Activated T-helper 1 cell treated with anti-CD3 and anti-CD28 coated beads, Interleukin-2, amount 50 U/mL, for 16 hours (primary cell): ENCODE results near the gene DHCR24.
"Not testable (repeated sequence)": the region's sequence is repeated elsewhere in the genome, so short reads cannot be mapped to it uniquely, and the experiment has no call there.

Experiments
- DNase-seq, 2 donors: peaks; one replicate each; pipeline ENCODE4 v3.0.0-alpha.2; 2020; ENCODE audit warnings: low read depth in 1 of 2, low spot score in 1 of 2

Gene DHCR24

GRCh38 chr1:54888080-54888733 lies 1.2 kb upstream of the DHCR24 start:
- DNase-seq, result no peak

DNA sequence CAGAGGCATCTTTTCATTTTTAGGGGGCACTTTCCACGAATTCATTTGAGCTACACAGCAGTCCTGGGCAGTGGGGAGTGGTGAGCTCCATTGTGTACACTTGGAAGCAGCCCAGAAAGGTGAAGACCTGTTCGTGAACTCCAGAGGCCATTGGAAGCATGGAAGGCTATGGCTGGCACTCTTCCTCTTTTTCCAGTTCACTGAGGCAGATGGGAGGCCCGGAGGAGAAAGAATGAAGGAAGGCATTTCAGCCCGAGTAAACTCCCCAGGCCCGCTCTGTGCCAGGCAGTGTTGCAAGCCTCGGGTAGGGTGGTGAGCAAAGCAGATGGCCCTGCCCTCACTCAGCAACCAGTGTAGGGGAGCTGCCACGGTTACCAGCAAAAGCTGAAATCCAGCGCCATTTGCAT lies 673 bp upstream of the DHCR24 start:
- no peak for DNase-seq

DNA sequence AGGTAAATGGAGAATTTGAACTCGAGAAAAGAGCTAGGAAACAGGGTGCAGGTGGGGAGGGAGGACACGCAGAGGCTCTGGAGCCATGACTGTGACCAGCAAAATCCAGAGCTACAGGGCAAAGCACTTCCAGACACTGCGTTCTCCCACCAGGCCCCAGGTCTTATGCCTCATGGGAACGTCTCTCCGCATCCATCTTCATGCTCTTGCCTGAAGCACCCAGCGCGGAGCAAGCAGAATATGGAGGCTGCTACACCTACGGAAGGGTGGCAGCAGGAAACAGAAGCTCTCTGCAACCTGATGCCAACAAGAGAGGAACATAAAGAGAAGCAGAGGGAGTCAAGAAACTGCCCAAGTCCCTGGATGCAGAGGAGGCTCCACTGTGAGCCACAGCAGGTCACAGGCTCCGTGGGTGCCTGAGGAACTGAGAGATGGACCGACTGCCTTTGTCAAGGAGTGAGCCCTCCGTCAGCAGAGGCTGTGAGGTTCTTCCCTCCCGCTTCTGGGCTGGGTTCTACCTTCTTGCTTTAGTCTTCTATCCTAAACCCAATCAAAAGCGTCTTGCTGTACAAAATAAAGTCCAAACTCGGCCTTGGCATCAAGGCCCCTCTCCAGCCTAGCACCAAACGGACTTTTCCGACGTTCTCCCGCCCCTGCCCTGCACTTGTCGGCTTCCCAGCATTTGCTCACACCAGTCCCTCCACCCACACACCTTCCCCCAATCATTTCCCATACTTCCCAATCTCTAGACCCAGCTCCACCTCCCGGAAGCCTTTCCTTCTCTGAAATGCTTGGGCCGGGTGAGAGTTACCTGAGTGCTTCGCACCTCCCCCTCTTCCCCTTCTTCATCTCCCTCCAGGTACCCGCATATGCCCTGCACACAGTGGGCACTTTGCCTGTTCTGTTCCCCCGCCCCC lies 930 bp downstream of the DHCR24 start:
- no peak for DNase-seq

- no peak for DNase-seq
Measured at GRCh38 chr1:54885237-54885679, 1.7 kb downstream of the DHCR24 start.

GRCh38 chr1:54884768-54885167 lies 2.2 kb downstream of the DHCR24 start:
- DNase-seq, result no peak

- no peak for DNase-seq
Measured at GRCh38 chr1:54884135-54884586, 2.8 kb downstream of the DHCR24 start.

- DNase-seq, result no peak
Measured at GRCh38 chr1:54883349-54884102, 3.5 kb downstream of the DHCR24 start.

DNA sequence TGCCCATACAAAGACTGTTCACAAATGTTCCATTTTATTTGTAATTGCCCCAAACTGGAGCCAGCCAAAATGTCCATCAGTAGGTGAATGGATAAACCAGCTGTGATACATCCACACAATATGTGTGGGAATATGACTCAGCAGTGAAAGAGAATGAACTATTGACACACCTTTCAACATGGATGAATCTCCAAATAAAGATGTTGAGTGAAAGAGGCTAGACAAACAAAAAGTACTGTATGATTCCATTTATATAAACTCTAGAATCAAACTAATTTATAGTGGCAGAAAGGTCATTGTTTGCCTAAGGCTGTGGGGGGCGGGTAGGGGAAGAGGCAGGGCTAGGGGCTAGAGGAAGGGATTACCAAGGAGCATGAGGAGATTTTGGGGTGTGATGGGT lies 4.5 kb downstream of the DHCR24 start:
- no peak for DNase-seq

- not testable (repeated sequence) for DNase-seq
Measured at GRCh38 chr1:54881604-54882003, 5.4 kb downstream of the DHCR24 start.

DNA sequence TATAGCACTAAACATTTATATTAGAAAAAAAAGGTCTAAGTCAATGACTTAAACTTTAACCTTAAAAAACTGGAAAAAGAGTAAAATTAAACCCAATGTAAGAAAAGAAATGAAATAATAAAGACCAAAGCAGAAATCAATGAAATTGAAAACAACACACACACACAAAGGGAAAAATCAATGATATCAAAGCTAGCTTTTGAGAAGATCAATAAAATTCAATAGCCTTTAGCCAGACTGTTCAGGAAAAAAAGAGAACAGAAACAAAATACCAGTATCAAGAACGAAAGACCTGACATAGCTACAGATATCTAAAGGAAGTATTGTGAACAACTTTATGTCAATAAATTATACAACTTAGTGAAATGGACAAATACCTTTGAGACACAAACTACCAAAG lies 7.1 kb downstream of the DHCR24 start:
- DNase-seq, result no peak

DNA sequence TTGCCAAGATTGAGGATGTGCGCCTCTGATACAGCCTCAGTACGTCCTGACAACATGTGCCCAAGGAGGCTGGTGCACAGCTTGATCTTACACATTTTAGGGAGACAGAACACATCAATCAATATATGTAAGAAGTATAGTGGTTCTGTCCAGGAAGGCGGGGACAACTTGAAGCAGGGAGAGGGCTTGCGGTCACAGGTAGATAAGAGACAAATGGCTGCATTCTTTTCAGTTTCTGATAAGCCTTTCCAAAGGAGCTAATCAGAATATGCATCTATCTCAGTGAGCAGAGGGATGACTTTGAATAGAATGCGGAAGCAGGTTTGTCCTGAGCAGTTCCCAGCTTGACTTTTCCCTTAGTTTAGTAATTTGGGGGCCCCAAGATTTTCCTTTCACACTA lies 10.2 kb downstream of the DHCR24 start:
- no peak for DNase-seq

GRCh38 chr1:54875000-54875399 lies 12.0 kb downstream of the DHCR24 start:
- DNase-seq, result no peak

- DNase-seq, result no peak
Measured at GRCh38 chr1:54874079-54874830, 12.7 kb downstream of the DHCR24 start.

DNA sequence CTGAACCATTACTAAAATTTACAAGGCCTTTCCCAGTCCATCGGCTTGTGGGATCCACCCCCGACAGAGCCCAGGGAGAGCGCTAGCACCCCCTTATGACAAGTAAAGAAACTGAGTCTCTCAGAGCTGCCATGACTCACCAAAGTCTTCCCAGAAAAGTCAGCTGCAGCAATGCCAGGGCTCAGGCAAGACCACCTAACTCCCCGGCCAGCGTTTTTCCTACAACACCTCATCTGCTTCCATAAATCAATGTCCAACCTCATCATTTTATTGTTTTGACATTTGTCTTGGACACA lies 15.0 kb downstream of the DHCR24 start:
- DNase-seq, result no peak

GRCh38 chr1:54871275-54872035 lies 15.5 kb downstream of the DHCR24 start:
- DNase-seq, result no peak

DNA sequence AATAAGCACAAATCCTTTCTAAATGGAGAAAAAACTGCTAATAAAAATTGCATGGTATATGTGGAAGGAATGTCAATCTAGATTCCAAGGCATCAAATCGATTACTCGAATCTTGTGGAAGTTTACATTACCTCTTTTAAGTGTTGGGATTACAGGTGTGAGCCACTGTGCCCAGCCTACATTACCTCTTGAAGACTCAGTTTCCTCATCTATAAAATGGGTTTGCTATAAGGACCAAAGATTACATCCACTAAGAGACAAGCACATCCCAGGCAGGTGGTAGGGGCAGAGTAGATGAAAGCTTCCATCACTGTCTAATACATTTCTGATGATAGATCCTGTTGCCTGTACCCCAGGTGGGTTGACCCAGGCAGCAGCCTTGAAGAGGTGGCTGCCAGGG lies 16.1 kb downstream of the DHCR24 start:
- DNase-seq, result no peak

- DNase-seq, result no peak
Measured at GRCh38 chr1:54869173-54869851, 17.7 kb downstream of the DHCR24 start.

- DNase-seq, result no peak
Measured at GRCh38 chr1:54867717-54868057, 19.3 kb downstream of the DHCR24 start.

- DNase-seq, result no peak
Measured at GRCh38 chr1:54866801-54867716, 19.9 kb downstream of the DHCR24 start.
